ENCODE data around the gene TSEN34. TPM values are rescaled to one million over a fixed set of nuclear protein-coding genes. Genes with fewer than 3 reads are reported as not detected.

Gene TSEN34
- total RNA-seq, 1 experiment from 2014 or later: 52.2 TPM

DNA sequence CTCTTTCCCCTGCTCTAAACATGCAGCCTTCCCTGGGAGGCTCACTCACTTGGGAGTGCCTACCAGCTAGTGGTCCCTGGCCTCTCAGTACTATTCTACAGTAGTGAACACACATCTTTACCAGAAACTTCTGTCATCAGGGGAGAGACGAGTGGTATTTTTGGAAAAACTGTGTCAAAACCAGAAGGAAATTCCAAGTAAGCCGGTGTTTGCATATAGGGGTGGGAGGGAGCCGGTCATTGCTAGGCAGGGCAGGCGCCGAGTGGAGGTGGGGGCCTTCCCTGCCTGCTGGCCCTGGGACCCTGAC, 16.5 kb downstream of the TSEN34 start:
- H3K4me3 Mint-ChIP-seq (ENCODE audit: low read depth, unreplicated experiment): peak overlapping the region; percentile 31
- CTCF ChIA-PET: no interaction called here
- TF ChIP-seq, protein P1, sequence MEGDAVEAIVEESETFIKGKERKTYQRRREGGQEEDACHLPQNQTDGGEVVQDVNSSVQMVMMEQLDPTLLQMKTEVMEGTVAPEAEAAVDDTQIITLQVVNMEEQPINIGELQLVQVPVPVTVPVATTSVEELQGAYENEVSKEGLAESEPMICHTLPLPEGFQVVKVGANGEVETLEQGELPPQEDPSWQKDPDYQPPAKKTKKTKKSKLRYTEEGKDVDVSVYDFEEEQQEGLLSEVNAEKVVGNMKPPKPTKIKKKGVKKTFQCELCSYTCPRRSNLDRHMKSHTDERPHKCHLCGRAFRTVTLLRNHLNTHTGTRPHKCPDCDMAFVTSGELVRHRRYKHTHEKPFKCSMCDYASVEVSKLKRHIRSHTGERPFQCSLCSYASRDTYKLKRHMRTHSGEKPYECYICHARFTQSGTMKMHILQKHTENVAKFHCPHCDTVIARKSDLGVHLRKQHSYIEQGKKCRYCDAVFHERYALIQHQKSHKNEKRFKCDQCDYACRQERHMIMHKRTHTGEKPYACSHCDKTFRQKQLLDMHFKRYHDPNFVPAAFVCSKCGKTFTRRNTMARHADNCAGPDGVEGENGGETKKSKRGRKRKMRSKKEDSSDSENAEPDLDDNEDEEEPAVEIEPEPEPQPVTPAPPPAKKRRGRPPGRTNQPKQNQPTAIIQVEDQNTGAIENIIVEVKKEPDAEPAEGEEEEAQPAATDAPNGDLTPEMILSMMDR (IDR thresholded peaks at IDR 0.05; ENCODE audit: unreplicated experiment): no peak
- H3K4me1 Mint-ChIP-seq (ENCODE audit: low read depth, unreplicated experiment): peaks cover 74% of the 10 kb centered on the region
- intact Hi-C loops (cut with micrococcal nuclease; ENCODE audit: unreplicated experiment): no loop called here
- no peaks in the 10 kb centered on the region for H3K27me3 Mint-ChIP-seq (ENCODE audit: unreplicated experiment)
- peaks cover 85% of the 10 kb centered on the region for H3K36me3 Mint-ChIP-seq (ENCODE audit: insufficient read depth, unreplicated experiment)
- H3K27ac Mint-ChIP-seq (ENCODE audit: unreplicated experiment): peak overlapping the region; percentile 96
- no TSS peak for BruUV-seq (replicated peaks)
- no peak for DNase-seq
- H3K9me3 Mint-ChIP-seq (ENCODE audit: low read depth, unreplicated experiment): no peaks in the 10 kb centered on the region

DNA sequence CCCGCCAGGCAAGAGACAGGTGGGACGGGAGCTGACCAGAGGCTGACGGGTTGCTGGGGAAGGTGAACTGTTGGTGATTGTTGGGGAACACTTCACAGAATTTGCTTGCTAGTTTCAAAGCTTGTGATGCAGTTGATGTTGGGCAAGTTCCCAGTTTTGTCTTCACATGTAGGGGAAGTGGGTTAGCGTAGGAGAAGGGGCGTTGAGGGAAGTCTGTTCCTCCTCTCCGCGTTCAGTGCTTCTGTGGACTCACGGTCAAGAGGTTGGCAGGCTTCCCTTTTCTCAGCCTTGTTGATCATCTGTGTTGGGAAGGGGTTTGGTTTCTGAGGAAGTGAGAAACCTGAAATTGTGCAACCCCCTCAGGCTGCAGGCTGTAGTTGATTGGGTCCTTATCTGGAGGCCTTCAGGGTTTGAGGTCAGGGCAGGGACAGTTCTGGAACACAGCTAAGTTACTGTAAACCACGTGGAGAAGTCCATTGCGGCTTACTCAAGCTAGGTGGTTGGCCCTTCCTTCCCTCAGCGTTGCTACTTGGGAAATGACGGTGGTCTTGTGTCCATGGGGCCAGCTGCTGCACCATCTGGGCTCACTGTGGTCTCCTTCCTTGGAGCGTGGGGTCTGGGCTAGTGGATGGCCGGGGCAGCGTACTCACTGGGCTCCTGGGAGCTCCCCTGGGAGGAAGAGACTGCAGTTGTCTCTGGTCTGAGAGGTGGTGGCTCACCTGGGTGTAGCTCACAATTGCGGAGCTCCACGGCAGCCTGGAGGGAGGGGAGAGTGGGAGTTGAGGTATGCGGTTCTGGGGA, 17.1 kb downstream of the TSEN34 start:
- TF ChIP-seq, protein P1 (IDR thresholded peaks at IDR 0.05; ENCODE audit: unreplicated experiment): no peak
- CTCF ChIA-PET: no interaction called here
- no peaks in the 10 kb centered on the region for H3K27me3 Mint-ChIP-seq (ENCODE audit: unreplicated experiment)
- intact Hi-C loops (cut with micrococcal nuclease; ENCODE audit: unreplicated experiment): no loop called here
- peak overlapping the region; percentile 31 for H3K4me3 Mint-ChIP-seq (ENCODE audit: low read depth, unreplicated experiment)
- peaks cover 84% of the 10 kb centered on the region for H3K36me3 Mint-ChIP-seq (ENCODE audit: insufficient read depth, unreplicated experiment)
- H3K4me1 Mint-ChIP-seq (ENCODE audit: low read depth, unreplicated experiment): peaks cover 69% of the 10 kb centered on the region
- no peak for DNase-seq
- H3K27ac Mint-ChIP-seq (ENCODE audit: unreplicated experiment): peak overlapping the region; percentile 96
- no TSS peak for BruUV-seq (replicated peaks)
- no peaks in the 10 kb centered on the region for H3K9me3 Mint-ChIP-seq (ENCODE audit: low read depth, unreplicated experiment)

DNA sequence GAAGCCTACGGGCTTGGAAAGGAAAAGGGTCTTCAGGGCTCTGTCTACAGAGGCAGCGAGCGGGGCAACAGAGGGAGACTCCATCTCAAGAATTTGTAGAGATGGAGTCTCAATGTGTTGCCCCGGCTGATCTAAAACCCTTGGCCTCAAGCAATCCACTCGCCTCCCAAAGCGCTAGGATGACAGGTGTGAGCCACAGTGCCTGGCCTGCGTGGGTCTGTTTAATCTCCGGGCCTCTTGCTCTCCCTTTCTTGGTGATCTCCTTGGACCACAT, 17.6 kb downstream of the TSEN34 start:
- intact Hi-C loops (cut with micrococcal nuclease; ENCODE audit: unreplicated experiment): no loop called here
- no TSS peak for BruUV-seq (replicated peaks)
- TF ChIP-seq, protein P1 (IDR thresholded peaks at IDR 0.05; ENCODE audit: unreplicated experiment): no peak
- H3K36me3 Mint-ChIP-seq (ENCODE audit: insufficient read depth, unreplicated experiment): peaks cover 79% of the 10 kb centered on the region
- H3K4me1 Mint-ChIP-seq (ENCODE audit: low read depth, unreplicated experiment): peaks cover 63% of the 10 kb centered on the region
- no peak overlapping the region for H3K4me3 Mint-ChIP-seq (ENCODE audit: low read depth, unreplicated experiment)
- DNase-seq: no peak
- no peaks in the 10 kb centered on the region for H3K27me3 Mint-ChIP-seq (ENCODE audit: unreplicated experiment)
- H3K9me3 Mint-ChIP-seq (ENCODE audit: low read depth, unreplicated experiment): no peaks in the 10 kb centered on the region
- peak overlapping the region; percentile 96 for H3K27ac Mint-ChIP-seq (ENCODE audit: unreplicated experiment)
- CTCF ChIA-PET: no interaction called here

DNA sequence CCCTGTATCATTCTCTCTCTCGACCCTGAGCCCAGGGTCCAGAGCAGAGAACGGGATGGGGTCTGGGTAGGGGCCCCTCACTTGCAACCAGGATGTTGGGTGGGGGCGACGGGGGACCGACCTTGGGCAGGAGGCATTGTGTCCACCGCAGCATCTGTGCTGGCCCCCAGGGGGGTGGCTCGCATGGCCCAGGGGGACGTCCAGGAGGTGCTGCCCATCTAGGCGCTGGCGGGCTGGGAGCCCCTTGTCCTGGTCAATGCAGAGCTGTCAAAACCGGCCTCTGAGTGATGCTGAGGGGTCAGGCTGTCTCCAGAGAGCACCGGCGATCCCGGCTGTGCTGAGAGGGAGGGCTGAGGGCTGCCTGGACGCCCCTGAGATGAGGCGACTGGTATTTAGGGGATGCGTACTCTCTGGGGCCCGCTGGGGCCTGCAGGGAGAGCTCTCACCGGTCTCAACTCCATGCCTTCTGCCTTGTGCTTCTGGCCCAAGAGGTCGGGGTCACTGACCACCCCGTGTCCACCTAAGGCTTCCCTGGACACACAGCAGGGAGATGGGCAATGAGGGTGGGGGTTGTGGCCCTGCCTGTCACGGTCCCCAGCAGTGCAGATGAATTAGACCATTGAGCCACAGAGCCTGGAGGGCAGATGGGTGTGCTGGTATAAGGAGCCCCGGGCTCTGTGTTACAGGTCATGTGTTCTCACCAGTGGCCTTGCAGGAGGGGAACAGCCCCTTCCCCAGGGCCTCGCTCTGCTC, 18.1 kb downstream of the TSEN34 start:
- Mint-ChIP-seq H3K36me3 (ENCODE audit: insufficient read depth, unreplicated experiment) (peaks cover 74% of the 10 kb centered on the region), H3K4me3 (ENCODE audit: low read depth, unreplicated experiment) (peak overlapping the region; percentile 37), H3K4me1 (ENCODE audit: low read depth, unreplicated experiment) (peaks cover 58% of the 10 kb centered on the region), H3K27me3 (ENCODE audit: unreplicated experiment) (no peaks in the 10 kb centered on the region), H3K27ac (ENCODE audit: unreplicated experiment) (peak overlapping the region; percentile 96), H3K9me3 (ENCODE audit: low read depth, unreplicated experiment) (no peaks in the 10 kb centered on the region)
- BruUV-seq (replicated peaks): no TSS peak
- no peak for DNase-seq
- TF ChIP-seq, protein P1 (IDR thresholded peaks at IDR 0.05; ENCODE audit: unreplicated experiment): no peak
- intact Hi-C loops (cut with micrococcal nuclease; ENCODE audit: unreplicated experiment): no loop called here
- CTCF ChIA-PET: interaction anchor here (0.6 to 2.4 kb wide), 6 partner anchors 9 to 57 kb away, joined by 3 to 14 read pairs (median 6); partner anchors contain the start of genes LENG1, MBOAT7, RPS9 and TMC4
